Measurements from ENCODE around the gene ATP7B. TPM values are rescaled to one million over a fixed set of nuclear protein-coding genes. Genes with fewer than 3 reads are reported as not detected.

Gene ATP7B
- total and polyA plus RNA-seq, 2 experiments from 2014 or later = 2.2 to 12.8 TPM

GRCh38 chr13:52024481-52024880 lies 13.2 kb upstream of the ATP7B start, which contains the start of gene UTP14C:
Gene UTP14C, plus strand, starts transcription at chr13:52024691. Its CDS starts 4,114 bp downstream, at chr13:52028805.
- peaks cover 3% of the 10 kb centered on the region for H3K27me3 Mint-ChIP-seq (ENCODE audit: insufficient read depth, low read depth, poor library complexity)
- ATAC-seq = no peak

More at GRCh38 chr13:52024481-52024880, 13.2 kb upstream of the ATP7B start, which contains the start of gene UTP14C:
- no peaks in the 10 kb centered on the region for H3K4me1 ChIP-seq (ENCODE audit: insufficient read depth)
- H3K4me1 Mint-ChIP-seq = no peaks in the 10 kb centered on the region
- peaks cover 5% of the 10 kb centered on the region; the same call in 1 of the 2 replicates for H4K20me1 ChIP-seq (replicated peaks; ENCODE audit: insufficient read depth)
- H3K4me3 Mint-ChIP-seq = no peak within 1 kb of the TSS
- no peaks in the 10 kb centered on the region for H3K27me3 ChIP-seq (ENCODE audit: insufficient read depth)
- no peak for TF ChIP-seq NANOG (IDR thresholded peaks at IDR 0.05; ENCODE audit: borderline replicate concordance)
- TF ChIP-seq ZNF331 (CRISPR knock-in tag; IDR thresholded peaks at IDR 0.05; ENCODE audit: low read depth) = no peak
- TF ChIP-seq ETS1 (IDR thresholded peaks at IDR 0.05) = no peak
- TF ChIP-seq JUNB (IDR thresholded peaks at IDR 0.05; ENCODE audit: unreplicated experiment) = no peak
- no peak for TF ChIP-seq CTCF (conservative IDR thresholded peaks at IDR 0.05; ENCODE audit: low read depth in 2 of 2)
- TF ChIP-seq CREB1 (CRISPR knock-in tag; IDR thresholded peaks at IDR 0.05; ENCODE audit: low read depth) = no peak
- no peak for TF ChIP-seq EZH2 (IDR thresholded peaks at IDR 0.05; ENCODE audit: low read depth, unreplicated experiment)
- TF ChIP-seq ZNF462 (CRISPR knock-in tag; IDR thresholded peaks at IDR 0.05) = no peak
- no peak for TF ChIP-seq ZNF114 (CRISPR knock-in tag; IDR thresholded peaks at IDR 0.05)
- TF ChIP-seq POLR2AphosphoS5 (IDR thresholded peaks at IDR 0.05; ENCODE audit: low read depth) = no peak
- no peak for TF ChIP-seq STAT1 (IDR thresholded peaks at IDR 0.05; ENCODE audit: unreplicated experiment)
- TF ChIP-seq REST (IDR thresholded peaks at IDR 0.05; ENCODE audit: unreplicated experiment) = no peak
- TF ChIP-seq EZH2phosphoT487 (IDR thresholded peaks at IDR 0.05; ENCODE audit: unreplicated experiment) = no peak
- peaks cover 29% of the 10 kb centered on the region for H3K79me2 ChIP-seq (replicated peaks; ENCODE audit: insufficient read depth)
- H3F3A ChIP-seq (replicated peaks; ENCODE audit: low read depth) = no peaks in the 10 kb centered on the region
- peaks cover 42% of the 10 kb centered on the region for H3K36me3 ChIP-seq (ENCODE audit: insufficient read depth)
- H3K4me2 ChIP-seq = no peak within 1 kb of the TSS
- H3K36me3 Mint-ChIP-seq (ENCODE audit: low read depth) = peaks cover 88% of the 10 kb centered on the region
- H3K4me3 ChIP-seq = no peak within 1 kb of the TSS
- no peaks in the 10 kb centered on the region for H3K9me2 ChIP-seq (ENCODE audit: insufficient read depth)
- H3K9me3 Mint-ChIP-seq = peaks cover 21% of the 10 kb centered on the region; the same call in 2 of the 3 replicates
- no peak within 1 kb of the TSS for H3K27ac ChIP-seq (ENCODE audit: low read depth)
- no peak for DNase-seq (ENCODE audit: low spot score)
- H2AFZ ChIP-seq = no peak within 1 kb of the TSS
- H3K27ac Mint-ChIP-seq = no peak within 1 kb of the TSS
